OCI-LY7 (cell line): ENCODE measurements around the gene CLEC2B.

ENCODE experiments used
- CTCF ChIP-seq: fragments of 200-600 bp; sonication (generic); conservative IDR thresholded peaks from 2 replicates; pipeline ENCODE4 v1.5.1; 2014; ENCODE audit warnings: mild to moderate bottlenecking, antibody characterized with exemption, low read length, moderate library complexity, mixed read lengths
- EZH2phosphoT487 ChIP-seq: fragments of 200-600 bp; sonication (generic); IDR thresholded peaks from 2 replicates; pipeline ENCODE4 v1.6.1; 2018; ENCODE audit warnings: low read depth, borderline replicate concordance, mild to moderate bottlenecking, mixed run types, antibody characterized with exemption, low read length, moderate library complexity, mixed read lengths

GRCh38 chr12:9906873-9907272, 37.7 kb upstream of the CLEC2B start:
- TF ChIP-seq CTCF (no peak), EZH2phosphoT487 (no peak)
